ENCODE data around the gene RIMBP2.
"Not testable (repeated sequence)": the region's sequence is repeated elsewhere in the genome, so short reads cannot be mapped to it uniquely, and the experiment has no call there.

RIMBP2 gene

DNA sequence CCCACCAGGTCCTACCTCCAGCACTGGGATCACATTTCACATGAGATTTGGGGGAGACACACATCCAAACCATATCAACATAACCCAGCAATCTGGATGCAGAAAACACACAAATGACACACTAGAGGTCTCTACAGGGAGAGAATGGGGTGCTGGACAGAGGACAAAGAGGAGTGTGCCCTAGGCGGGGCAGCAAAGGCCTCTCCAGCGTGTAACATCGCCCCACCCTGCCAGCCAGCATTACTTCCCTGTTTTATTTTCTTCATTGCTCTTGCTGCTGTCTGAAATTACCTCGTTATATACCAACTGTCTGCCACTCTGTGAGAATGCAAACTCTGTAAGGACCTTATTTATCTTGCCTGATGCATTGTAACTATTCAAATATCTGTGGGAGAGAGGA, 61.1 kb downstream of the RIMBP2 start:
- DNase-seq: no peak

- DNase-seq: no peak
These were observed 64.7 kb downstream of the RIMBP2 start for GRCh38 chr12:130651188-130651959.

- no peak for DNase-seq
These were observed 66.0 kb downstream of the RIMBP2 start for GRCh38 chr12:130650131-130650530.

DNA sequence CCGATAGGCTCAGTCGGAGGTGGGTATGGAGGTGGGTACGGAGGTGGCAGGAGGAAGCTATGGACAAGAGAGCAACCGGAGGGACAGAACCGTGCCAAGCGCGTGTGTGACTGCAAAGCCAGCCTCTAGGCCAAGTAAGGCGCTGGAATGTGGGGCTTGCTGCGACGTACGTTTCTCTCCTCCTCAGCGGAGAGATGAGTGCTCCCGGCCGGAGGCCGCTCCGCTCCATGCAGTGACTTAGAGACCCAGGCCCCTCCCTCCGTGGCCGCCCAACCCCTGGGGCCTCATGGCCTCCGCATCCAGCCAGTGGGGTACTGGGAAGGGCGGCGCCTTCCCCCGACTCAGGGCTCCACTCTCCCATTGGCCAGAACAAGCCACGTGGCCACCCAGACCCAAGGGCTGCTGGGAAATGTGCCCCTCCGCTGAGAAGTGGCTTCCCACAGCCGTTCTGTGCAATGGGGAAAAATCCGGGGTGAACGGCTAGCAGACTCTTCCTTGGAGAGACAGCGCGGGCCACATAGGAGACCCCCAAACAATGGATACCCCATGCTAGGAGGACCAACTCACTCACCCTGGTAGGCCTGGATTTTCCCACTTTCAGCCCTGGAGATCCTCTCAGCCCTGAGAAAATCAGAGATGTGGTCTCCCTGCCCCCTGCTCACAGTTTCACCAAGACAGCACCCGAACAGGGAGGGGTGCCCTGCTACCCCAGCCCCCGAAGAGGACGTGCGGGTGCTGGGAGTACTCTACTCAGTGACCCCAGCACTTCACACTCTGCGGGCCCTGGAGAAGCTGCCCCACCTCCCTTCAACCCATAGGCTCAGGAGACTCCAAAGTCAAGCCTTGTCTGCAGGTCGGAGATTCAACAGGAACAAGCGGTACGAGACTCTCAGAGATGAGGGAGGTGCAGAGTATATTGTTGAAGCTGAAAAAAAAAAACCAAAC, 66.7 kb downstream of the RIMBP2 start:
- DNase-seq: no peak

GRCh38 chr12:130647814-130648213, 68.3 kb downstream of the RIMBP2 start:
- DNase-seq: no peak

GRCh38 chr12:130646716-130647370, 69.3 kb downstream of the RIMBP2 start:
- no peak for DNase-seq

GRCh38 chr12:130646191-130646590, 69.9 kb downstream of the RIMBP2 start:
- DNase-seq: not testable (repeated sequence)

DNA sequence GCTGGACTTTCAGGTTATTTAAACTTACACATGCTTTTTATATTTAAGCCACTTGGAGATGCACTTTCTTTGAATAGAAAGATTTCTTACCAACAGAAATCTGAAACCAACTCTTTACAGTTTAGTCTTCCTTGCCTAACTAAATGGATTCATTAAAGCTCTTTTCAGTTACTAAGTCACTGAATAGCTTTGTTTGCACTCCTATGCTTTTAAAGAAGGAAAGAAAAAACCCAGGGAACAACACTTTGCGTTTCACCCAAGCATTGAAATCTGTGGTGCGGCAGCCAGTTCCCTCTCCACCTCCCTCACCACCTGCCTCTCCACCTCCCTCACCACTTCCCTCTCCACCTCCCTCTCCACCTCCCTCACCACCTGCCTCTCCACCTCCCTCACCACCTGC, 70.3 kb downstream of the RIMBP2 start:
- DNase-seq: no peak

GRCh38 chr12:130644566-130644965, 71.5 kb downstream of the RIMBP2 start:
- no peak for DNase-seq

GRCh38 chr12:130644146-130644545, 72.0 kb downstream of the RIMBP2 start:
- DNase-seq: no peak

DNA sequence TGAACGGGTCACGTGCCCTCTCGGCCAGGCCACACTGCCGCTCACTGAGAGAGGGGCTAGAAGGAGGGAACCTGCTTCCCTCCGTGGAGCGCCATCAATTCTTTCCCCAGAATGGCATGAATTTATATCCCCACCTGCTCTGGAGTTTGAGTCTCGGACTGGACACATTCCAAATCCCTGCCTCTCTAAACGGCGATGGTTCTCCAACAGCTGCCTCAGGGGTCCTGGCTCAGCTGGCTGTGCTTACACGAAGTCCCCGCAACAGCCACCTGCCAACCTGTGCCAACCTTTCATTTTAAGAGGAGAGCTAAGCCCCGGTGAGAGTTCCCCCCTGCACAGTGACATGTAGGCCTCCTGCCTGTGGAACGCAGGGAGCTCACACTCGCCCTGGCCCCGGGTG, 73.2 kb downstream of the RIMBP2 start:
- DNase-seq: no peak

DNA sequence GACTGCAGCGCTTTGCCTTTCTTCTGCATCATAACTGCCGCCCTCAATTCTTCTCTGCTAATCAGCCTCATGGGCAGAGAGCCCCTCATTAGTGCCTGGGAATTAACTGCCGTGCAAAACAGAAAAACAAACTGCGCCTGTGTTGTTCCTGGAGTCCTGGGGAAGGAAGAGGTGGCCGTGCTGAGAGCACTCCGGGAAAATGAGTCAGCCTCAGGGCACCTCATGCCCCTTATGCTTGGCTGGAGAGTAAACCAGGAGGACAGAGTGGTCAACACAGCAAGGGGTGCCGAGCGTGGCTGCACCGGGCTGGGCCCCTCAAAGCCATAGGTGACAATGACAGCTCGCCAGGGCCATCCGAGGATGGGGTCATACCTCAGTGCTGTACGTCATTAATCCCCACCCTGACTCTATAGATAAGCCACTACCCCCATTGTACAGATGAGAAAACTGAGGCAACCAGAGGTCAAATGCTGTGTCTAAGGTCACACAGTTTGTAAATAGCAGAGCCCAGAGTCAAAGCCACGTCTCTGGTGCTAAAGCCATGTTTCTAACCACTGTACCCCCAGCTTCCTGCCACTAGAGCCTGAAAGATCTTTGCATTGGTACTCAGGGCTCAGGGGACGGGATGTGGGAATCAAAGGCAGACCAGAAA, 74.4 kb downstream of the RIMBP2 start:
- DNase-seq: no peak

DNA sequence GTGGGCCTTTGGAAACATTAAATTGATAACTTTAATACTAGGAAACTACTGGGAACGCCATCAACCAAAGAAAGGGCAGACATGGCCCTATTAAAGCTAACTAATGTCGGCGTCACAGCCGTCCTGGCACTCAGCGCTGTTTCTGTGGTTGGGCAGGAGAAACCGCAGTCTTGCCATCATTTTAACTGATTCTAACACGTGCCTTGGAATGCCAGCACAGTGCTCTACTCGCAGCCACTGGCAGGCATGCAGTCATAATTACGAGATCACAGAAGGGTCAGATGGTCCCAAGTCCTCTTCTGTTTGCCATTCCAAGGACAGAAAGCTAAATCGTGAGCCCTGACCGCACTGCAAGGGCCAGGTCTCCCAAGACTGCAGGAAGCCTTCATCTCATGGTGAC, 75.2 kb downstream of the RIMBP2 start:
- no peak for DNase-seq

DNA sequence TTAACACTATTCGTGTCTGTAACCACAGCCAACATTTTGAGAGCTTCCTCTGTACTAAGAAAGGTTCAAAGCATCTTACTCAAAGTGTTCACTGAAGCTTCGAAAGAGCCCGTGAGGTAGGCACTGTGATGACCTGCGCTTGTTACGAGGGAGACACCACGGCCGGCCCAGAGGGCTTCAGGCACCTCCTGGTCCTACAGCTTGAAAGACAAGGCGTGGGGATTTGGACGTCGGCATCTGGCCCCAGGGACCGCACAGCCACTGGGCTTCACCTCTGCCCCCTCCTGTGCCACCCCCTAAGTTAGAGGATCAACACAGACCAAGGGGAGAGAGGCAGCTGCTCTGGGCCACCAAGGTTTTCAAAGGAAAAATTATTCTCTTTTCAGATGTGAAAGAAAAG, 75.6 kb downstream of the RIMBP2 start:
- no peak for DNase-seq

GRCh38 chr12:130639476-130640424, 76.3 kb downstream of the RIMBP2 start:
- no peak for DNase-seq

GRCh38 chr12:130636370-130636769, 79.7 kb downstream of the RIMBP2 start:
- no peak for DNase-seq

- no peak for DNase-seq
These were observed 81.2 kb downstream of the RIMBP2 start for GRCh38 chr12:130634866-130635265.

- DNase-seq: no peak
These were observed 82.3 kb downstream of the RIMBP2 start for GRCh38 chr12:130633771-130634170.

GRCh38 chr12:130632642-130633041, 83.5 kb downstream of the RIMBP2 start:
- DNase-seq: no peak

- no peak for DNase-seq
These were observed 87.8 kb downstream of the RIMBP2 start for GRCh38 chr12:130628304-130628703.

DNA sequence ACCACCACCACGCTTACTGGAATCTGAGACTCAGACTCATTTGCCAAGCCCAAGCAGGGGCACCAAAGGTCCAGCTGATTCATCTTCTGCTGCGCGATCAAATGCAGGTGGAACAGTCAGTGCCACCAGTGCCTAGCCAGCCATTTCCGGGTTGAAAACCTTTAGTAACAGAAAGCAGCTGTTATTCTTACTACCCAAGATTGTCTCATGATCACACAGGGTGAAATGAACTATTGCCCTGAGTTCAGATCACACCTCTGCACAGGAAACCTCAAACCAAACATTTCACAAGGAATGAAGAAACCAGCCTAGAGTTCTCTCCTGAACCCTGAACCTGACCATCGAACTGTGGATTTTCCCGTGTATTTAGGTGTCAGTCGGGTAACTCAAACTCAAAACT, 88.9 kb downstream of the RIMBP2 start:
- DNase-seq: no peak

GRCh38 chr12:130626601-130627000, 89.5 kb downstream of the RIMBP2 start:
- no peak for DNase-seq

Measured in NCI-H446 treated with DMSO at 0.1 percent for 48 hours (cell line).